Mucosa of descending colon (tissue), 3 donors: ENCODE results near the gene HAND1. TPM values are rescaled to one million over a fixed set of nuclear protein-coding genes. Genes with fewer than 3 reads are reported as not detected.

Experiments
- ATAC-seq: fragments of 200-7000 bp; cut with Tn5 transposase; one replicate; pipeline ENCODE4 v1.9.1; 2020; ENCODE audit warnings: mild to moderate bottlenecking, moderate library complexity
- DNase-seq, 3 donors: peaks; one replicate each; pipeline ENCODE4 v3.0.0-alpha.2; 2020
- H3K36me3 ChIP-seq: fragments of 200-600 bp; one replicate; pipeline ENCODE4 v1.8.0; 2021; ENCODE audit warnings: low read depth, mild to moderate bottlenecking
- H3K4me1 ChIP-seq: fragments of 200-600 bp; one replicate; pipeline ENCODE4 v1.8.0; 2021; ENCODE audit warnings: low read depth, mild to moderate bottlenecking
- H3K4me3 ChIP-seq: fragments of 200-600 bp; one replicate; pipeline ENCODE4 v1.8.0; 2021; ENCODE audit warnings: mild to moderate bottlenecking
- H3K9me3 ChIP-seq: fragments of 200-600 bp; one replicate; pipeline ENCODE4 v1.8.0; 2021; ENCODE audit warnings: mild to moderate bottlenecking
- intact Hi-C, 2 donors: fragments of 100-400 bp; cut with DNase I in 1 of 2; cut with micrococcal nuclease in 1 of 2; formaldehyde crosslinking; loops; one replicate each; pipeline versions ENCODE4 v1.11.0 to v1.11.1; 2022; cut with DNase I, micrococcal nuclease
- total RNA-seq, 3 donors: library from RNA; stranded (reverse); fragmentation: NEBNext Ultra II Directional in 2 of 3; extraction: Animal tissue kit (Norgen Biotek cat#: 25700) in 2 of 3; gene quantifications; one replicate each; pipeline versions ENCODE4 v1.2.1 to v1.2.4, GENCODE V29; 2021 to 2023
- TF ChIP-seq, protein P1 (sequence below): fragments of 200-600 bp; IDR thresholded peaks from one replicate; pipeline ENCODE4 v1.8.0; 2022; ENCODE audit warnings: antibody characterized with exemption, mild to moderate bottlenecking
- donor health status: DM: no; HTN: no; CAD: no; lungs with moderate emphysema.
- donor health status: DM: no; HTN: no; CAD: no.
- donor health status: DM: no; HTN: yes; CAD: no.

Gene HAND1
- total RNA-seq, 3 donors from 2014 or later, result 0.61 to 47.3 (median 1.8) TPM

- TF ChIP-seq, protein P1, sequence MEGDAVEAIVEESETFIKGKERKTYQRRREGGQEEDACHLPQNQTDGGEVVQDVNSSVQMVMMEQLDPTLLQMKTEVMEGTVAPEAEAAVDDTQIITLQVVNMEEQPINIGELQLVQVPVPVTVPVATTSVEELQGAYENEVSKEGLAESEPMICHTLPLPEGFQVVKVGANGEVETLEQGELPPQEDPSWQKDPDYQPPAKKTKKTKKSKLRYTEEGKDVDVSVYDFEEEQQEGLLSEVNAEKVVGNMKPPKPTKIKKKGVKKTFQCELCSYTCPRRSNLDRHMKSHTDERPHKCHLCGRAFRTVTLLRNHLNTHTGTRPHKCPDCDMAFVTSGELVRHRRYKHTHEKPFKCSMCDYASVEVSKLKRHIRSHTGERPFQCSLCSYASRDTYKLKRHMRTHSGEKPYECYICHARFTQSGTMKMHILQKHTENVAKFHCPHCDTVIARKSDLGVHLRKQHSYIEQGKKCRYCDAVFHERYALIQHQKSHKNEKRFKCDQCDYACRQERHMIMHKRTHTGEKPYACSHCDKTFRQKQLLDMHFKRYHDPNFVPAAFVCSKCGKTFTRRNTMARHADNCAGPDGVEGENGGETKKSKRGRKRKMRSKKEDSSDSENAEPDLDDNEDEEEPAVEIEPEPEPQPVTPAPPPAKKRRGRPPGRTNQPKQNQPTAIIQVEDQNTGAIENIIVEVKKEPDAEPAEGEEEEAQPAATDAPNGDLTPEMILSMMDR, result no peak
These were observed 11.9 kb downstream of the HAND1 start for GRCh38 chr5:154466147-154466546.

GRCh38 chr5:154465169-154465568 lies 12.9 kb downstream of the HAND1 start:
- Histone ChIP-seq H3K4me3 (no peak overlapping the region), H3K36me3 (no peaks in the 10 kb centered on the region), H3K4me1 (no peaks in the 10 kb centered on the region), H3K9me3 (no peaks in the 10 kb centered on the region)
- ATAC-seq (peak; percentile 18), DNase-seq (no peak)
- TF ChIP-seq, protein P1, result no peak
- intact Hi-C loops, result loop anchor here in 1 of 2 donors (5.0 kb wide), 1 partner anchor 142 kb away; no protein-coding TSS in a partner anchor

More at GRCh38 chr5:154466147-154466546, 11.9 kb downstream of the HAND1 start:
- DNase-seq (no peak), ATAC-seq (no peak)
- Histone ChIP-seq H3K4me1 (no peaks in the 10 kb centered on the region), H3K36me3 (no peaks in the 10 kb centered on the region), H3K9me3 (no peaks in the 10 kb centered on the region), H3K4me3 (no peak overlapping the region)
- intact Hi-C loops, result loop anchor here in 1 of 2 donors (5.0 kb wide), 1 partner anchor 141 kb away; no protein-coding TSS in a partner anchor

GRCh38 chr5:154464438-154464837 lies 13.6 kb downstream of the HAND1 start:
- intact Hi-C loops, result no loop called here
- TF ChIP-seq, protein P1, result no peak
- Histone ChIP-seq H3K4me1 (no peaks in the 10 kb centered on the region), H3K36me3 (no peaks in the 10 kb centered on the region), H3K9me3 (no peaks in the 10 kb centered on the region), H3K4me3 (no peak overlapping the region)
- DNase-seq, result no peak
- no peak for ATAC-seq

DNA sequence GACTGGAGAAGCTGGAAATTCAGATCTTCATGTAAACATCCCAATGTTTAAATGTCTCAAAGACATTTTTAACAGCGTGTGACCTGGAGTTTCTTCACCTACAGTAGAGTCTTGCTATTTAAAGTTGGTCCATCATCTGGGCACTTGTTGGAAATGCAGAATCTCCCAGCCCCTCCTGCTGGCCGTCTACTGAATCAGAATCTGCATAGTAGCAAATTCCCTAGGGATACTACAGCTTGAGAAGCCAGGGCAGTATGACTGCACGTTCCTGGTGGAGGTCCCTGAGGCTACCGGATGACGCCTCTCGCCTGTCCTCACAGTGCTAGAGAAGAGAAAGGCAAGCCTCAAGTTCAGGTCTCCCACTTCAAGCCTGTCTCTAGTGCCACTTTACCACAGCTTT lies 16.5 kb downstream of the HAND1 start:
- H3K4me3 ChIP-seq, result no peak overlapping the region
- ATAC-seq (no peak), DNase-seq (no peak)
- intact Hi-C loops, result no loop called here
- H3K36me3 ChIP-seq, result no peaks in the 10 kb centered on the region
- TF ChIP-seq, protein P1, result no peak
- H3K4me1 ChIP-seq, result no peaks in the 10 kb centered on the region
- no peaks in the 10 kb centered on the region for H3K9me3 ChIP-seq

DNA sequence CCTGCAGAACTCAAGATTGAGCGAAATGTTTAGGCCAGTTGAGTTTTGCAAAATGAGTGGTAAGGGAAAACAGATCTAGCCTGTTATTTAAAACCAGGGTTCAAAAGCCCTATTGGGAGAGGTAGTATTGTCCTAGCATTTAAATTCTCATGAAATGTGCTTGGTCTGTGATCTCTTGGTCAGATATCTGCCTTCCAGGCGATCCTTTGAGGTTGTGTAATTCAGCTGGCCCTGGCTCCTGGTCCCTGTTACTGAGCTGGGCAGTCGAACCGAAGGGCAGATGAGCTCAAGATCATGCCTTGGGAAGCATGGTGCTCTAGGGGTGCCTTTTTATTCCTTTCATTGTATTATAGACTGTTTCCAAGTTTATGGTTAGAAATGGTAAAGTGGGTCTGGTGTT lies 17.9 kb downstream of the HAND1 start:
- intact Hi-C loops, result no loop called here
- TF ChIP-seq, protein P1, result no peak
- no peak overlapping the region for H3K4me3 ChIP-seq
- H3K36me3 ChIP-seq, result no peaks in the 10 kb centered on the region
- DNase-seq (no peak), ATAC-seq (no peak)
- H3K4me1 ChIP-seq, result no peaks in the 10 kb centered on the region
- H3K9me3 ChIP-seq, result no peaks in the 10 kb centered on the region

GRCh38 chr5:154459015-154459414 lies 19.0 kb downstream of the HAND1 start:
- H3K36me3 ChIP-seq, result no peaks in the 10 kb centered on the region
- TF ChIP-seq, protein P1, result no peak

More at GRCh38 chr5:154459015-154459414, 19.0 kb downstream of the HAND1 start:
- intact Hi-C loops, result no loop called here
- no peaks in the 10 kb centered on the region for H3K9me3 ChIP-seq
- no peak for ATAC-seq
- no peak for DNase-seq
- H3K4me1 ChIP-seq, result no peaks in the 10 kb centered on the region
- H3K4me3 ChIP-seq, result no peak overlapping the region
